ENCODE measurements around the gene TMTC1. TPM values are rescaled to one million over a fixed set of nuclear protein-coding genes. Genes with fewer than 3 reads are reported as not detected.

TMTC1 gene
- total RNA-seq, 1 experiment from 2014 or later: not detected

GRCh38 chr12:29665107-29665506, 118.6 kb downstream of the TMTC1 start:
- peaks cover 4% of the 10 kb centered on the region for H3K27me3 Mint-ChIP-seq (ENCODE audit: insufficient read depth, unreplicated experiment)
- no TSS peak for BruUV-seq (replicated peaks)

GRCh38 chr12:29662734-29663323, 120.9 kb downstream of the TMTC1 start:
- ChIA-PET POLR2A (no interaction called here), CTCF (no interaction called here)
- TF ChIP-seq, protein P1, sequence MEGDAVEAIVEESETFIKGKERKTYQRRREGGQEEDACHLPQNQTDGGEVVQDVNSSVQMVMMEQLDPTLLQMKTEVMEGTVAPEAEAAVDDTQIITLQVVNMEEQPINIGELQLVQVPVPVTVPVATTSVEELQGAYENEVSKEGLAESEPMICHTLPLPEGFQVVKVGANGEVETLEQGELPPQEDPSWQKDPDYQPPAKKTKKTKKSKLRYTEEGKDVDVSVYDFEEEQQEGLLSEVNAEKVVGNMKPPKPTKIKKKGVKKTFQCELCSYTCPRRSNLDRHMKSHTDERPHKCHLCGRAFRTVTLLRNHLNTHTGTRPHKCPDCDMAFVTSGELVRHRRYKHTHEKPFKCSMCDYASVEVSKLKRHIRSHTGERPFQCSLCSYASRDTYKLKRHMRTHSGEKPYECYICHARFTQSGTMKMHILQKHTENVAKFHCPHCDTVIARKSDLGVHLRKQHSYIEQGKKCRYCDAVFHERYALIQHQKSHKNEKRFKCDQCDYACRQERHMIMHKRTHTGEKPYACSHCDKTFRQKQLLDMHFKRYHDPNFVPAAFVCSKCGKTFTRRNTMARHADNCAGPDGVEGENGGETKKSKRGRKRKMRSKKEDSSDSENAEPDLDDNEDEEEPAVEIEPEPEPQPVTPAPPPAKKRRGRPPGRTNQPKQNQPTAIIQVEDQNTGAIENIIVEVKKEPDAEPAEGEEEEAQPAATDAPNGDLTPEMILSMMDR (IDR thresholded peaks at IDR 0.05; ENCODE audit: insufficient read depth in 1 of 2, low read depth in 1 of 2, low read length in 1 of 2, severe bottlenecking in 1 of 2, unreplicated experiment in 1 of 2): no peak
- Histone ChIP-seq H3K27me3 (replicated peaks; ENCODE audit: control insufficient read depth, insufficient read depth, low read length) (no peaks in the 10 kb centered on the region), H3K4me3 (ENCODE audit: low read depth, low read length) (no peak overlapping the region), H3K36me3 (ENCODE audit: control insufficient read depth, insufficient read depth, low read length) (no peaks in the 10 kb centered on the region), H3K4me1 (no peaks in the 10 kb centered on the region), H3K9me3 (no peaks in the 10 kb centered on the region)
- intact Hi-C loops (cut with micrococcal nuclease; ENCODE audit: unreplicated experiment): no loop called here
- no peak for DNase-seq
- Mint-ChIP-seq H3K27ac (ENCODE audit: unreplicated experiment) (no peak overlapping the region), H3K4me3 (ENCODE audit: unreplicated experiment) (no peak overlapping the region), H3K4me1 (ENCODE audit: low read depth, unreplicated experiment) (no peaks in the 10 kb centered on the region), H3K27me3 (ENCODE audit: insufficient read depth, unreplicated experiment) (peaks cover 7% of the 10 kb centered on the region), H3K36me3 (ENCODE audit: insufficient read depth, unreplicated experiment) (no peaks in the 10 kb centered on the region), H3K9me3 (ENCODE audit: unreplicated experiment) (no peaks in the 10 kb centered on the region)
- no TSS peak for BruUV-seq (replicated peaks)

More at GRCh38 chr12:29665107-29665506, 118.6 kb downstream of the TMTC1 start:
- Mint-ChIP-seq H3K9me3 (ENCODE audit: unreplicated experiment) (no peaks in the 10 kb centered on the region), H3K27ac (ENCODE audit: unreplicated experiment) (no peak overlapping the region), H3K36me3 (ENCODE audit: insufficient read depth, unreplicated experiment) (no peaks in the 10 kb centered on the region), H3K4me1 (ENCODE audit: low read depth, unreplicated experiment) (no peaks in the 10 kb centered on the region), H3K4me3 (ENCODE audit: unreplicated experiment) (no peak overlapping the region)
- Histone ChIP-seq H3K36me3 (ENCODE audit: control insufficient read depth, insufficient read depth, low read length) (no peaks in the 10 kb centered on the region), H3K9me3 (no peaks in the 10 kb centered on the region), H3K27me3 (replicated peaks; ENCODE audit: control insufficient read depth, insufficient read depth, low read length) (no peaks in the 10 kb centered on the region), H3K4me1 (no peaks in the 10 kb centered on the region), H3K4me3 (ENCODE audit: low read depth, low read length) (no peak overlapping the region)
- ChIA-PET POLR2A (no interaction called here), CTCF (no interaction called here)
- TF ChIP-seq, protein P1 (IDR thresholded peaks at IDR 0.05; ENCODE audit: insufficient read depth in 1 of 2, low read depth in 1 of 2, low read length in 1 of 2, severe bottlenecking in 1 of 2, unreplicated experiment in 1 of 2): no peak
- intact Hi-C loops (cut with micrococcal nuclease; ENCODE audit: unreplicated experiment): no loop called here
- no peak for DNase-seq

DNA sequence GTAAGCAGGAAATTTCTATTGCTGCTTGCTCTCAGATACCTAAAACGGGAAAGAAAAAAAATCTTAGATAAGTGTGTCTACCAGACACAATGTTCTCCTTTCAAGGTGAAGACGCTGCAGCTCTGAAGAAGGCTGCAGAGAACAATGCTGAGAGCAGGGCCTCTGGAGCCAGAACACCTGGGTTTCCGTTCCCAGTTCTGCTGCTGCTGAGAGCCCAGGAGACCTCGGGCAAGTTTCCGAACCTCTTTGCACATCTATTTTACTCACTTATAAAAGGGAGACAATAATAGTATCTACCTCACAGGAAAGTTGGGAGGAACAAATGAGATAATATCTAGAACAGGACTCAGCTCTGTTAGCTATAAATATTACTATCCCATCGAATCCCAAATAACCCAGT, 122.9 kb downstream of the TMTC1 start:
- Histone ChIP-seq H3K4me3 (ENCODE audit: low read depth, low read length) (no peak overlapping the region), H3K4me1 (no peaks in the 10 kb centered on the region), H3K36me3 (ENCODE audit: control insufficient read depth, insufficient read depth, low read length) (no peaks in the 10 kb centered on the region), H3K9me3 (no peaks in the 10 kb centered on the region; the same call in 1 of the 2 replicates), H3K27me3 (replicated peaks; ENCODE audit: control insufficient read depth, insufficient read depth, low read length) (no peaks in the 10 kb centered on the region)
- BruUV-seq (replicated peaks): no TSS peak
- POLR2A ChIA-PET: no interaction called here
- no peak for DNase-seq
- CTCF ChIA-PET: no interaction called here
- TF ChIP-seq, protein P1 (IDR thresholded peaks at IDR 0.05; ENCODE audit: insufficient read depth in 1 of 2, low read depth in 1 of 2, low read length in 1 of 2, severe bottlenecking in 1 of 2, unreplicated experiment in 1 of 2): no peak
- intact Hi-C loops (cut with micrococcal nuclease; ENCODE audit: unreplicated experiment): no loop called here
- H3K27ac Mint-ChIP-seq (ENCODE audit: unreplicated experiment): no peak overlapping the region
- H3K27me3 Mint-ChIP-seq (ENCODE audit: insufficient read depth, unreplicated experiment): peaks cover 7% of the 10 kb centered on the region
- no peaks in the 10 kb centered on the region for H3K4me1 Mint-ChIP-seq (ENCODE audit: low read depth, unreplicated experiment)
- H3K36me3 Mint-ChIP-seq (ENCODE audit: insufficient read depth, unreplicated experiment): no peaks in the 10 kb centered on the region
- no peak overlapping the region for H3K4me3 Mint-ChIP-seq (ENCODE audit: unreplicated experiment)
- no peaks in the 10 kb centered on the region for H3K9me3 Mint-ChIP-seq (ENCODE audit: unreplicated experiment)
